HG03442 (cell line): ENCODE data around the gene FAM50B.
"Not testable (repeated sequence)": the region's sequence is repeated elsewhere in the genome, so short reads cannot be mapped to it uniquely, and the experiment has no call there.

ENCODE experiments used
- ATAC-seq: cut with Tn5 transposase; IDR thresholded peaks from one replicate; pipeline ENCODE4 v1.9.1; 2021; ENCODE audit warnings: mild to moderate bottlenecking, moderate library complexity; ENCODE audit not compliant: unreplicated experiment

FAM50B gene

GRCh38 chr6:3847521-3847920 is 1.7 kb upstream of the FAM50B start:
- no peak for ATAC-seq

GRCh38 chr6:3848380-3848779 is 793 bp upstream of the FAM50B start:
- no peak for ATAC-seq

DNA sequence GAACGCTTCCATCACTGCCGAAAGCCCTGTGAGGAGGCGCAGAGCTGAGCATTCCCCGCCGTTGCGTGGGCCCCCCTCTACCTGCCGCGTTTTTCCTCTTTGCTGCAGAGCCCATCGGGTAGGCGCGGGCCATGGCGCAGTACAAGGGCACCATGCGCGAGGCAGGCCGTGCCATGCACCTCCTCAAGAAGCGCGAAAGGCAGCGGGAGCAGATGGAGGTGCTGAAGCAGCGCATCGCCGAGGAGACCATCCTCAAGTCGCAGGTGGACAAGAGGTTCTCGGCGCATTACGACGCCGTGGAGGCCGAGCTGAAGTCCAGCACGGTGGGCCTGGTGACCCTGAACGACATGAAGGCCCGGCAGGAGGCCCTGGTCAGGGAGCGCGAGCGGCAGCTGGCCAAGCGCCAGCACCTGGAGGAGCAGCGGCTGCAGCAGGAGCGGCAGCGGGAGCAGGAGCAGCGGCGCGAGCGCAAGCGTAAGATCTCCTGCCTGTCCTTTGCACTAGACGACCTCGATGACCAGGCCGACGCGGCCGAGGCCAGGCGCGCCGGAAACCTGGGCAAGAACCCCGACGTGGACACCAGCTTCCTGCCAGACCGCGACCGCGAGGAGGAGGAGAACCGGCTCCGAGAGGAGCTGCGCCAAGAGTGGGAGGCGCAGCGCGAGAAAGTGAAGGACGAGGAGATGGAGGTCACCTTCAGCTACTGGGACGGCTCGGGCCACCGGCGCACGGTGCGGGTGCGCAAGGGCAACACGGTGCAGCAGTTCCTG is 693 bp downstream of the FAM50B start:
- ATAC-seq: no peak

GRCh38 chr6:3850451-3851203 is 1.5 kb downstream of the FAM50B start:
- ATAC-seq: no peak

DNA sequence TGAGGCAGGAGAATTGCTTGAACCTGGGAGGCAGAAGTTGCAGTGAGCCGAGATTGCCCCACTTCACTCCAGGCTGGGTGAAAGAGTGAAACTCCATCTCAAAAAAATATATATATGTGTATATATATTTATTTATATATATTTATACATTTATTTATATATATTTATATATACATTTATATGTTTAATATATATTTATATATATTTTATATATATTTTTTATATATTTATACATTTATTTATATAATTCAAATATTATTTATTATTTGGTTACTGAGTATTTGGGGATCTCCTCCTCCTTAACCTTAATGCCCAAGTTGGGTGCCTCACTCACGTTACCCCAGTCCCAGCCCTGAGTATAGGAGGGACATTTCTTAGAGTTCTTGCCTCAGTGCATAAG is 2.7 kb downstream of the FAM50B start:
- ATAC-seq: no peak

DNA sequence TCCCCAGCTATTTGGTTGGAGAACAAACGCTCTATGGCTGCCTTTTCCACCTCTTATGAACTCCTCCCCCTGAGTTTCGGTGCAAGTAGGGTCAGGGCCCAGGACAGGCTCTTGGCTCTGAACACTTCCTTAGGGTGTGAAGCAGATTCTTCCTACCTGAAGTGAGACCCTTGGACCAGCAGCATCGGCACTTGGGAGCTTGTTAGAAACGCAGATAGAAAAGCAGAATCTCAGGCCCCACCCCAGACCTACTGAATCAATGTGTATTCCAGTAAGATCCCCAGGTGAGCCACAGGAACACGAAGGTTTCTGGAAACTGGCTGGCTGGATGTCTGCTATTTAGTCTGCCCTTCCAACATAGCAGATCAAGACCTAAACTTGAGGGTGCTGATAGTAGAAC is 3.2 kb downstream of the FAM50B start:
- ATAC-seq: no peak

DNA sequence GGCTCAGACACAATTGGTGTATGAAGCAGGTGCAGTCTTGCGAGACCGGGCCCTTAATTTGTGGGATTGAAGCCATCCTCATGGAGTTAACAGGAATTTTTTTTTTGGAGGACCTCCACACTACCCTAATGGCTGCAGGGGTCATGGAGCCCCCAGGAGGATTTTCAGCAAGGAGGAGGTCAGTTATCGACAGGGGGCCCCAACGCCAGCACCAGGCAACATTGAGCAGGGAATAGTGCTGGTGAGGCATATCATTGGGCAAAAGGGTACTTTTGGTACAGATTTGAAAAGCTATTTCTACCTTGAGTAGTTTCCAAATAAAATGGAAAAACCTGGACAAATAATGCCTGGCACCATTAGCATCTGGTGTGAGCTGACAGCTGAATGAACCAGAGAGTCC is 6.7 kb downstream of the FAM50B start:
- ATAC-seq: no peak

DNA sequence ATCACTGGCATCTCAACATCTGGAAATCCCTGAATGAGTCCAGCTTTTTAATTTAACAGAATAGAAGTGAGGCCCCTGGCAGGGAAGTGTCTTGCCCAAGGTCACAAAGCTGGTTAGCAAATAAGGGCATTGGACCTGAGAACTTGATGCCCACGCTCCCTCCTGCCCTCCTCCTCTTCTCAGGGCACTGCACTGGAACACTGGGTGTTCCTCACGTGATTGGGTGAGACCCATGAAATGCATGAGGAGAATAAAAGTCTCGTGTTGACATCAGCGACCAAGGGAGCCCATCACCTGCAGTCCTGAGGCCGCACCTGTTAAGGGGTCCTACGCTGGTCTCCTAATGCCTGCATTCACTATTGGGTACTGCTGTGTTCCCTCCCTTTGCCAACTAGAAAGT is 7.4 kb downstream of the FAM50B start:
- no peak for ATAC-seq

DNA sequence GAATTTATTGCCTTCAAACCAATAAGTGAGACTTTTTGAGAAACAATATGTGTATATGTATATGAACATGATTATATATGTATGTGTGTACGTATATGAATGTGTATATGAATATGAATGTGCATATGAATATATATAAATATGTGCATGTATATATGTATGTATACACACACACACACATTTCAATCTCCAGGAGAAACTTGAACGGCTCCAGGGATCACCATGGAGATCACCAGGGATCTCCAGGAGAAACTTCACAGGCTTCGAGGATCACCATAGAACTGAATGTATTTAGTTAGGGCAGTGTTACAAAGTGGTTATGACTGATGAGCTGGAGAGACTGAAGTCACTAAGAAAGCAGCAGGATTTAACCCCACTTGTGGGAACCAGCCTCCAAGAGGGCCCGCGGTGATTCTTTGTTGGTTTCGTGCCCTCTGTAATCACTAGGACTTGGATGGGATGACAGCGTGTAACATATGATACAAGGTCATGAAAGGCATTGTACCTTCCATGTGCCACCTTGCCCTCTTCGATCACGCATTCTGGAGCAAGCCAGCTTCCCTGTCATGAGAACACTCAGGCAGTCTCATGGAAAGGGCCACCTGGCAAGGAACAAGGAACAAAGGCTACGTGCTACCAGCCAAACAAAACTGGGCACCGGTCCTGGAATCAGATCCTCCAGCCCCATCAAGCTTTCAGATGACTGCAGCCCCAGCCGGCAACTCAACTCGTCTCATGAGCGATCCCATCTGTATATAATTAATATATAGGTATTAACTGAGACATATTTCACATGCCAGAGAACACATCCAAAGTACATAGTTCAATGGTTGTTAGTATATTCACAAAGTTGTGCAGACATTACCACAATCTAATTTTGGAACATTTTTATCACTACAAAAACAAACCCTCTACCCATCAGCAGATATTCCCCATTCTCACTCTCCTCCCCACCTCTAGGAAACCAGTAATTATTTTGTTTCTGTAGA is 8.6 kb downstream of the FAM50B start:
- no peak for ATAC-seq

DNA sequence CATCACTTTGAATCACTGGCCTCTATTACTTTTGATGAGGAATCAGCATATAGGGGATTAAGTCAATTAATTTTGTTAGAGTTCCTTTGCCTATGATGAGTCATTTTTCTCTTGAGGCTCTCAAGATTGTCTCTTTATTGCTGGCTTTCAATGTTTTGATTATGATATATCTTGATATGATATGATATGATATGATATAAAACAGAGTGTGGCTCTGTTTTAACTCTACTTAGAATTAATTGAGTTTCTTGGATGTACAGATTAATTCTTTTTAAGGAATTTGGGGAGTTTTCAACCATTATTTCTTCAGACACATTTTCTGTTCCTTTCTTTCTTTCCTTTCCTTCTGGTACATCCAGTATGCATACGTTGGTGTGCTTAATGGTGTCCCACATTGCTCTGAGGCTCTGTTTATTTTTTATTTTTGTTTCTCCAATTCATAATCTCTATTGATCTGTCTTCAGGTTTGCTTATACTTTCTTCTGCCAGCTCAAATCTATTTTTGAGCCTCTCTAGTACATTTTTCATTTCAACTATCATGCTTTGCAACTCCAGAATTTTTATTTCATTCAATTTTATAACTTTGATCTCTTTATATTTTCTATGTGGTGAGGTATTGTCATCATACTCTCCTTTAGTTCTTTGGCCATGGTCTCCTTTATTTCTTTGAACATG is 10.8 kb downstream of the FAM50B start:
- no peak for ATAC-seq

DNA sequence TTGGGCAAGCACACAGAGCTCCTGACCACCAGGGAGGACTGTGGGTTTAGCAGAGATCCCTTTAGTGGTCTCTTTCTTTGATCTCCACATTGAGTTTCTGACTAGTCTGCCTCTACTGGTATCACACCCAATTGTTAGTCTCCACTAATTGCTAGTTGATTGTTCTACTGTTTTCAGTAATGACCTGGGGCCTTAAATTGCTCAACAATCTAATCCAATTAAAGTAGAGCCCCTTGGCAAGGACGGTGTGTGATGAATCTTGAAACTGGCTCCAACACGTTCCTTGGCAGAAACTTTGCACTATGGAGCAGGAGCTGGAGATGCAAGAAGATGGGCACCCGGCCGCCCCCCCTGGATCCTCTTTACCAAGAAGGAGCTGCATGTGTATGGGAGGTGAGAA is 12.3 kb downstream of the FAM50B start:
- ATAC-seq: no peak

DNA sequence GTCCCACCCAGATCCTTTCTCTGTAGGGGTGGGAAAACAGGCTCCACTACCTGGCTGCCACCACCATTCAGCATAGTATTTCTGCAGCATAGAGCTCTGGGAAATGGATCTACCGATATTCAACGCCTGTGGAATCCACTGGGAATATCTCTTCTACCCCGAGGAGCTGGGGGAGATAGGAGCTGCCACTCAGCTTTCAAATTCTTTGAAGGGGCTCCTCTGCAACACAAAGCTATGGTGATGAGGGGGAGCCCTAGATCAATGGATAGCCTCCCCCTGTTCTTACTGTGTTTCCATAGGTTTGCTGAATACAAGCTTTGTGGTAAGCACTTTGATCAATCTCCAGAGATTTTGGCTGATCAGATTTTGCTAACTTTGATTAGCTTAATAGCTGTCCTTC is 12.9 kb downstream of the FAM50B start:
- ATAC-seq: no peak

GRCh38 chr6:3863322-3863721 is 14.1 kb downstream of the FAM50B start:
- ATAC-seq: not testable (repeated sequence)

GRCh38 chr6:3865463-3865862 is 16.3 kb downstream of the FAM50B start:
- ATAC-seq: no peak

DNA sequence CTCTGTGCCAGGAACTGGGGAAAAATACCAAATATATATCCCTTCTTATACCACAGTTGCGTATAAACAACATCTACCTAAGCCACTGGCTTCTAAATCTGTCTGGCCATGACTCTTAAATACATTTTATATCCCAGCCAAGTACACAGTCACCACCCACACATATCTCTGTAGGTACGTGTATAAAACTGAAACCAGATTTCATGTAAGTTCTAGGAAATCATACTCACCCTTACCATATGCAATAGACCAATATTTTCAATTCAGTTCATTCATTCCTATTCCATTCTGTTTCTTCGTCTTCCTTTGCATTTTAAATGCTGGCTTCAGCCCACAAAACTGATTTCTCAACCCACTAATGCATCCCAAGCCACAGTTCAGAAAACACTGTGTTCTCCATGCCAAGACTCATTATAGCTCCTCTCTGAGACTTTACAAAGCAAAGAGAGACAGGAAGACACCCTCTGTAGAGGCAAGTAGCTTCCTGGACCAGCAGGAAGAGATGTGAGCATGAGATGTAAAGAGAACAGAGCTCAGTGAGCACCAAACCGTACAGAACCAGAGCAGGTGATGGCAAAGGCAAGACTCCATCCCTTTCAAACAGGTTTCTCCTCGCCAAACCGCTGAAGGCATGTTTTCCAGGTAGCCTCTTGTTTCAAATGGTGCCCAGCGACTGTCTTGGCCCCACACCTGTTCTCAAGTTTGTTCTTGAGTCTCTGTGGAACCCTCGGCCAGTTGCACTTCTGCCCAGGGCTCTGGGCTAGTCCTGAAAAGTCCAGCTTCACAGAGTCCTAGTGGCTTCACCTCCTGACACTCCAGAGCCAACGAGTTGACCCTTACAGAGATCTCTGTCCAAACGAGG is 18.7 kb downstream of the FAM50B start:
- no peak for ATAC-seq

- ATAC-seq: no peak
These were observed 19.4 kb downstream of the FAM50B start for GRCh38 chr6:3868544-3868943.

- ATAC-seq: no peak
These were observed 20.1 kb downstream of the FAM50B start for GRCh38 chr6:3869284-3869631.

DNA sequence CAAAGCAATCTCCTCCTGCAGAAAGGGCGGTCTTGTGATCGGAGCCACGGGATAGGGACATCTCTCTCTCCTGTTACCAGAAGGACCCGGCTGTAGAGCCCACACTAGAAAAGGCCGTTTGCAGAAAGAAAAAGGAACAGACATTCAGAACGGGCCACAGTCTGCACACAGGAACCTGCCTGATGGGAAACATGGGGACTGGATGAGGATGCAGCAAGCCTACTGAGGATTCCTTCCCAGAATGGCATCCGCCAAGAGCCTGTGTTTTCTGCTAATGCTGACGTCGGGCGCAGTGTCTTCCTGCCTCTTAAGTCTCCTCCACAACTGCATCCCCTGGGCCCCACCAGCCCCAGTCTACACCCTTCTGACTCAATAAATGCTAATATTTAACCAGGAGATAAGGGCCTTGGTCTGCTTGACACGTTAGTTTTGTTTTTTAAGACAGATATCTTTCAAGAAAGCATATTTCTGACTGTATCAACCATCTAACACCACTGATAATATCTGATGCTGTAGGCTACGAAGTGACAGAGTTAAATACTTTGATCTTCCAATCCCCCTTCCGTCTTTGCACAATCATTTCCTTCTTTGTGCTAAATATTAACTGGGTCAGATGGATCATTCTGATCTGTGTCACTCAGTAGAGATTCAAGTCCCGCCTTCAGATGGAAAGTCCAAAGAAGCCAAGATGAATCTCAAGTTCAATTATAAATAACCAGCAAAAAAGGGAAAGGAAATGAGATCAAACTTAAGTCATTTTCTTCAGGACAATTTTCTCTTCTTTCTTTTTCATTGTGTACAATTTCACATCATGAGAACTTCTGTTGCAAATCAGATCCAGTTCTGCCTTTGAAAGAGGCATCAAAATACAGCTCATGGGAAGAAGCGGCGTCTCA is 20.7 kb downstream of the FAM50B start:
- ATAC-seq: no peak

GRCh38 chr6:3870528-3870925 is 21.4 kb downstream of the FAM50B start:
- ATAC-seq: no peak
